Body of pancreas (tissue), 4 donors: ENCODE data around the gene GZF1. TPM values are rescaled to one million over a fixed set of nuclear protein-coding genes. Genes with fewer than 3 reads are reported as not detected.

ENCODE experiments used
- ATAC-seq: fragments of 150-250 bp; one replicate; pipeline ENCODE4 v1.9.1; 2016
- DNase-seq, 4 donors: peaks; one replicate each; pipeline ENCODE4 v3.0.0-alpha.2; 2019
- H3K27ac ChIP-seq, 4 donors: fragments of 200-600 bp; sonication (generic); 1 replicate in 3 of 4; 2 replicates in 1 of 4; pipeline versions ENCODE4 v1.5.1 to v1.6.1; 2016 to 2019; ENCODE audit warnings: mild to moderate bottlenecking in 1 of 4, mixed read lengths in 1 of 4, moderate library complexity in 1 of 4
- H3K27me3 ChIP-seq, 2 donors: fragments of 200-600 bp; sonication (generic); one replicate each; pipeline ENCODE4 v1.6.0; 2016; ENCODE audit warnings: mild to moderate bottlenecking in 1 of 2
- H3K36me3 ChIP-seq, 2 donors: fragments of 200-600 bp; sonication (generic); replicated peaks in 1 of 2; 2 replicates each; pipeline ENCODE4 v1.5.1; 2016; ENCODE audit warnings: low read depth in 2 of 2; ENCODE audit not compliant: insufficient read depth in 1 of 2
- H3K4me1 ChIP-seq: fragments of 200-600 bp; sonication (generic); one replicate; pipeline ENCODE4 v1.6.0; 2016
- H3K4me3 ChIP-seq, 2 donors: fragments of 200-600 bp; sonication (generic); 1 replicate in 1 of 2; 2 replicates in 1 of 2; pipeline ENCODE4 v1.5.1; 2016 to 2019
- H3K9me3 ChIP-seq, 3 donors: fragments of 200-600 bp; sonication (generic); 1 replicate in 2 of 3; 2 replicates in 1 of 3; pipeline ENCODE4 v1.5.1; 2016
- CTCF ChIP-seq, 7 experiments: fragments of 450-650 bp in 4 of 7; fragments of 200-600 bp in 3 of 7; sonication (generic) in 3 of 7; IDR thresholded peaks; one replicate each; pipeline ENCODE4 v1.5.1; 2016 to 2019; ENCODE audit warnings: antibody characterized with exemption in 7 of 7
- POLR2A ChIP-seq, 3 donors: fragments of 450-650 bp; IDR thresholded peaks; one replicate each; pipeline ENCODE4 v1.6.1; 2016; ENCODE audit warnings: antibody characterized with exemption in 3 of 3, mild to moderate bottlenecking in 2 of 3
- WGBS, 2 donors: methylation state at CpG; one replicate each; pipeline ENCODE4 v1.1.5; 2017; 5-methylcytosine and 5-hydroxymethylcytosine counted together
- intact Hi-C: fragments of 100-400 bp; cut with DNase I; formaldehyde crosslinking; loops from one replicate; pipeline ENCODE4 v1.15.1; 2023
- total RNA-seq, 2 donors: library from RNA; depleted of rRNA; stranded (reverse); fragments of >200 nt; gene quantifications; one replicate each; pipeline ENCODE4 v1.1.0, GENCODE V29; 2016

Gene GZF1
- total RNA-seq, 2 donors from 2014 or later: 1.6 to 6.2 TPM

- no peaks in the 10 kb centered on the region for H3K9me3 ChIP-seq
- DNase-seq: no peak
- H3K27me3 ChIP-seq: no peaks in the 10 kb centered on the region
- intact Hi-C loops: no loop called here
- H3K27ac ChIP-seq: no peak overlapping the region
- no peak for ATAC-seq
- H3K4me1 ChIP-seq: no peaks in the 10 kb centered on the region
- TF ChIP-seq POLR2A (IDR thresholded peaks at IDR 0.05) (no peak), CTCF (IDR thresholded peaks at IDR 0.05) (no peak)
- no peaks in the 10 kb centered on the region for H3K36me3 ChIP-seq
- WGBS, 2 donors: 79 to 80% methylated on average over 6 of the region's 6 CpGs
- no peak overlapping the region for H3K4me3 ChIP-seq
Observed at GRCh38 chr20:23386304-23387117, 24.5 kb downstream of the GZF1 start.

GRCh38 chr20:23387118-23387443 lies 25.1 kb downstream of the GZF1 start:
- intact Hi-C loops: no loop called here
- no peak overlapping the region for H3K27ac ChIP-seq
- H3K4me1 ChIP-seq: no peaks in the 10 kb centered on the region
- ATAC-seq: no peak
- no peaks in the 10 kb centered on the region for H3K9me3 ChIP-seq
- no peaks in the 10 kb centered on the region for H3K27me3 ChIP-seq
- no peak for DNase-seq
- WGBS, 2 donors: 96 to 97% methylated on average over 3 of the region's 3 CpGs
- no peaks in the 10 kb centered on the region for H3K36me3 ChIP-seq
- TF ChIP-seq CTCF (IDR thresholded peaks at IDR 0.05) (no peak), POLR2A (IDR thresholded peaks at IDR 0.05) (no peak)
- H3K4me3 ChIP-seq: no peak overlapping the region

- Histone ChIP-seq H3K36me3 (peaks cover 0 to 11% of the 10 kb centered on the region in 2 donors), H3K4me1 (no peaks in the 10 kb centered on the region), H3K27me3 (no peaks in the 10 kb centered on the region), H3K27ac (no peak overlapping the region), H3K4me3 (no peak overlapping the region), H3K9me3 (no peaks in the 10 kb centered on the region)
- TF ChIP-seq POLR2A (IDR thresholded peaks at IDR 0.05): no peak
- TF ChIP-seq CTCF (IDR thresholded peaks at IDR 0.05): no peak
- ATAC-seq (no peak), DNase-seq (no peak)
- intact Hi-C loops: no loop called here
- 60 to 89% methylated on average over 1 of the region's 1 CpG for WGBS, 2 donors
Observed at GRCh38 chr20:23390091-23390774, 28.3 kb downstream of the GZF1 start.

GRCh38 chr20:23391707-23392310 lies 29.8 kb downstream of the GZF1 start:
- Histone ChIP-seq H3K9me3 (no peaks in the 10 kb centered on the region), H3K4me3 (no peak overlapping the region), H3K27ac (no peak overlapping the region), H3K4me1 (no peaks in the 10 kb centered on the region), H3K27me3 (no peaks in the 10 kb centered on the region), H3K36me3 (peaks cover 0 to 11% of the 10 kb centered on the region in 2 donors)
- DNase-seq: no peak
- intact Hi-C loops: no loop called here
- 91 to 96% methylated on average over 4 of the region's 4 CpGs for WGBS, 2 donors
- ATAC-seq: no peak
- TF ChIP-seq CTCF (IDR thresholded peaks at IDR 0.05): no peak
- TF ChIP-seq POLR2A (IDR thresholded peaks at IDR 0.05): no peak
